GM13977 (cell line): ENCODE data around the gene DGKB.

Experiments
- DNase-seq: peaks from one replicate; pipeline ENCODE4 v3.0.0; 2012; ENCODE audit warnings: low spot score
- CTCF ChIP-seq: IDR thresholded peaks from 2 replicates; pipeline ENCODE4 v1.5.1; 2012; ENCODE audit warnings: mild to moderate bottlenecking, control low read depth; ENCODE audit not compliant: insufficient read depth; ENCODE audit errors: extremely low read depth, missing control alignments
- in situ Hi-C: fragments of 300-500 bp; cut with MboI; formaldehyde crosslinking; loops from one replicate; pipeline ENCODE4 v1.12.0; 2022; ENCODE audit warnings: low sequenced_read_pairs, low pct_unique_long_range_greater_than_20kb, mixed read lengths, inconsistent platforms; ENCODE audit not compliant: unreplicated experiment

DGKB gene

GRCh38 chr7:14800664-14801063 lies 101.9 kb downstream of the DGKB start:
- in situ Hi-C loops: no loop called here
- no peak for TF ChIP-seq CTCF
- no peak for DNase-seq

GRCh38 chr7:14793151-14793550 lies 109.4 kb downstream of the DGKB start:
- no peak for TF ChIP-seq CTCF
- in situ Hi-C loops: no loop called here
- DNase-seq: no peak

- DNase-seq: no peak
- in situ Hi-C loops: no loop called here
- no peak for TF ChIP-seq CTCF
Observed at GRCh38 chr7:14787551-14787950, 115.0 kb downstream of the DGKB start.

GRCh38 chr7:14786314-14786895 lies 116.1 kb downstream of the DGKB start:
- DNase-seq: no peak
- TF ChIP-seq CTCF: no peak
- in situ Hi-C loops: no loop called here

GRCh38 chr7:14777806-14778205 lies 124.7 kb downstream of the DGKB start:
- in situ Hi-C loops: no loop called here
- no peak for TF ChIP-seq CTCF
- no peak for DNase-seq

- DNase-seq: no peak
- TF ChIP-seq CTCF: no peak
- in situ Hi-C loops: no loop called here
Observed at GRCh38 chr7:14776266-14776665, 126.3 kb downstream of the DGKB start.
